ENCODE data around the gene PRKAA1. TPM values are rescaled to one million over a fixed set of nuclear protein-coding genes. Genes with fewer than 3 reads are reported as not detected.

The PRKAA1 gene
- total RNA-seq, 2 donors from 2014 or later, result 77.4 to 118 TPM

DNA sequence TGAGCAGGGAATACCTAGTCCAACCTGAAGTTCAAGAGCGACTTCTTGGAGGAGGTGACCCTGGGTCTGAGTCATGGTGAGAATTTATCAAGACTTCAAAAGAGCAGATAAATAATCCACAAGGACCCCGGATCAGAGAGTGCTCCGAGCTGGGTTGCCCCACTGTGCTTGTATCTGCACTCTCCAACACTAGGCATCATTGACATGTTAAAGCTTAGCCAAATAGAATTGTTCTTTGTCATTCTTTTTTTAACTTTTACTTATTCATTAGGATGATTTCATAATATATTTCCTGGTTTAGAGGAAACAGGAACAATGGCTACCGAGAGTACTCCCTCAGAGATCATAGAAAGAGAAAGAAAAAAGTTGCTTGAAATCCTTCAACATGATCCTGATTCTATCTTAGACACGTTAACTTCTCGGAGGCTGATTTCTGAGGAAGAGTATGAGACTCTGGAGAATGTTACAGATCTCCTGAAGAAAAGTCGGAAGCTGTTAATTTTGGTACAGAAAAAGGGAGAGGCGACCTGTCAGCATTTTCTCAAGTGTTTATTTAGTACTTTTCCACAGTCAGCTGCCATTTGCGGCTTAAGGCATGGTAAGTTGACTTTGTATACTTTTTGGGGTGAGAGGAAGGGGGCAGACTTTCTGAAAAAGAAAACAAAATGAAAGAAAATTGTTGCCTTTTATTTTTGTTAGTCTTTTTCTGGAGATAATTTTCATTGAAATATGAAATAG lies 43.1 kb upstream of the PRKAA1 start, which contains the start of gene CARD6:
CARD6 (plus strand) TSS at position 300 of the 738 bp plus-strand sequence; CDS start at position 316, 16 bp downstream.
- H3K27ac ChIP-seq, result peak within 1 kb of the TSS; percentile 36
- intact Hi-C loops (cut with DNase I), result no loop called here
- TF ChIP-seq CTCF (IDR thresholded peaks at IDR 0.05), result no peak
- no peaks in the 10 kb centered on the region for H3K36me3 ChIP-seq
- peak within 1 kb of the TSS in 1 of 2 donors; percentile 13 for H3K9ac ChIP-seq (ENCODE audit: low read depth in 2 of 2, low read length in 2 of 2)
- H3K27me3 ChIP-seq, result no peaks in the 10 kb centered on the region
- H3K4me1 ChIP-seq, result no peaks in the 10 kb centered on the region
- H3K9me3 ChIP-seq, result no peaks in the 10 kb centered on the region
- DNase-seq, result no peak
- peak within 1 kb of the TSS; percentile 32 for H3K4me3 ChIP-seq

DNA sequence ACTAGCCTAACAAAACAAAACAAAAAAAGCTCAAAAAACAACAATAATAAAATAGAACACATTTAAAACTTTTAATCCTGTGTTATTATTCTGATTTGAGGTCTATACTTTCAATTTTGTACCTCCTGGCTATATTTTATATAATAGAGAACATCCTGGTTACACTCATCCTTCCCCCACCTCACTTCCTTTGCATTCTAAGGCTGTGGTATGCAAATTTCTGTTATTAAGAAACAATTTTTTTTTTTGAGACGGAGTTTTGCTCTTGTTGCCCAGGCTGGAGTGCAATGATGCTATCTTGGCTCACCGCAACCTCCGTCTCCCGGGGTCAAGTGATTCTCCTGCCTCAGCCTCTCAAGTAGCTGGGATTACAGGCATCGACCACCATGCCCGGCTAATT lies 39.9 kb upstream of the PRKAA1 start:
- H3K4me1 ChIP-seq, result no peaks in the 10 kb centered on the region
- TF ChIP-seq CTCF (IDR thresholded peaks at IDR 0.05), result no peak
- no peaks in the 10 kb centered on the region for H3K27me3 ChIP-seq
- H3K4me3 ChIP-seq, result no peak overlapping the region
- intact Hi-C loops (cut with DNase I), result no loop called here
- H3K36me3 ChIP-seq, result no peaks in the 10 kb centered on the region
- no peak for DNase-seq
- no peak overlapping the region for H3K27ac ChIP-seq
- no peak overlapping the region for H3K9ac ChIP-seq (ENCODE audit: low read depth in 2 of 2, low read length in 2 of 2)
- no peaks in the 10 kb centered on the region for H3K9me3 ChIP-seq

DNA sequence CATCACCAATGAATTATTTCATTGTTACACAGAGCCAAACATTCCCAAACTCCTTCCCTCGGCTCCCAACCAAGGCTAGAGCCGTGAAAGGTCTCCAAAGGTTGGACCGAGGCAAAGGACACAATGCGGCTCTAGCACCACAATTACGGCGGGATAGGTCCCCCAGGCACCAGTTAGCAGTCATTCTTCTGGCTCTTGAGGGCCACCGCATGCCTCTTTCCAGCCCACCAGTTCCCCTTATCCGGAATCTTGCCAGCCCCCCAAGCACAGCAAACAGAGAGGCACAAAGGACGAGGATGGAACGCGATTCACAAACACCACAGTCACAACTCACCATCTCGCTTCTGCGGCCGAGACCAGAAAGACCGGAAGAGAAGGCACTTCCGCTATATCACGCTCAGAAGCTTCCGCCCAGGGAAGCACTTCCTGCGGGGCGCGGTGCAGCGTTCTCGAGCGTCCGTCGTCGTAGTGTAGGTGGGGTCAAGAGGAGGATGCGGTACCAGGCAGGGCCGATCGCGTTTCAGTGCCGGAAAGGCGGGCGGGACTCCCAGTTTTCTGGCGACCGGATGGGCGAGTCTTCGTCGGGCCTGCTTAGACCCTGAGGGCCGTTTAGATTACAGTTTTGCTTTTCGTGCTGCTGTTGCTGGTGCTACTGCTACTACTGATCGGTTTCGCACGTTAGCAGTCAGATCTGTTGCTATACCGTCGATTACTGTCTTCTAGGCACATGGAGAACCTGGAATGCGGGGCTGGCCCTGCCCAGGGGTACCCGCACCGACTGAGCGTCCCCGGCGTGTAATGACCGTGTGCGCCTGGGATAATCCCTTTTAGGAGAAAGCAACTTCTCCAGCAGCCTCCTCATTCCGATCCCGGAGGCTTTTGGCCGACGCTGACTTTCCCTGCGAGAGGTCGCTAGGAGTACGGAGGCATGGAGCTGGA lies 36.9 kb upstream of the PRKAA1 start, which contains the start of gene RPL37:
RPL37 (minus strand) TSS at position 374 of the 939 bp plus-strand sequence; CDS start at position 337, 37 bp downstream.
- H3K27me3 ChIP-seq, result no peaks in the 10 kb centered on the region
- intact Hi-C loops (cut with DNase I), result loop anchor here (5.0 kb wide), 1 partner anchor 78 kb away; the partner anchor contains the start of gene TTC33
- peak within 1 kb of the TSS; percentile 70 to 93 for H3K9ac ChIP-seq (ENCODE audit: low read depth in 2 of 2, low read length in 2 of 2)
- H3K36me3 ChIP-seq, result peaks cover 19% of the 10 kb centered on the region
- DNase-seq, result peak; percentile 95
- H3K4me3 ChIP-seq, result peak within 1 kb of the TSS; percentile 68
- H3K27ac ChIP-seq, result peak within 1 kb of the TSS; percentile 83
- no peak for TF ChIP-seq CTCF (IDR thresholded peaks at IDR 0.05)
- no peaks in the 10 kb centered on the region for H3K9me3 ChIP-seq
- H3K4me1 ChIP-seq, result no peaks in the 10 kb centered on the region

GRCh38 chr5:40834391-40834848 lies 36.2 kb upstream of the PRKAA1 start:
- intact Hi-C loops (cut with DNase I), result loop anchor here (5.0 kb wide), 1 partner anchor 77 kb away; the partner anchor contains the start of gene TTC33
- Histone ChIP-seq H3K36me3 (peaks cover 23% of the 10 kb centered on the region), H3K27ac (peak overlapping the region; percentile 83), H3K9ac (ENCODE audit: low read depth in 2 of 2, low read length in 2 of 2) (peak overlapping the region; percentile 70 to 93), H3K9me3 (no peaks in the 10 kb centered on the region), H3K27me3 (no peaks in the 10 kb centered on the region), H3K4me3 (peak overlapping the region; percentile 68), H3K4me1 (no peaks in the 10 kb centered on the region)
- peak; percentile 24 for DNase-seq
- no peak for TF ChIP-seq CTCF (IDR thresholded peaks at IDR 0.05)

DNA sequence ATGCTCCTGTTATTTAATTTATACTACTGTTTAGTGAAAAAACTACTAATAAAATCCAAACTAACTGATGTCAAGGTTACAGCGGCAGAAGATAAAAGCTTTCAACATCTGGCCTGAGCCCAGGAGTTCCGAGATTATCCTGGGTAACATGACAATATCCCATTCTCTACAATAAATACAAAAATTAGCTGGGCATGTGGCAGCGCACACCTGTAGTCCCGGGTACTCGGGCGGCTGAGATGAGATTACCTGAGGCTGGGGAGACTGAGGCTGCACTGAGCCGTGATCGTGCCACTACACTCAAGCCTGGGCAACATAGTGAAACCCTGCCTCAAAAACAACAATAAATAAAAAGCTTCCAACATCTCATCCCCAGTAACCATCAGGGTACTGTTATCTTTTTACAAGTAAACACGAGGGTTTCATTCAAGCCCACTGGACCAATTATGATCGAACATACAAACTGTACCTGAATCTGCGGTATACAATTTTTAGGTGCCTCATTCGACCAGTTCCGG lies 35.6 kb upstream of the PRKAA1 start:
- Histone ChIP-seq H3K9me3 (no peaks in the 10 kb centered on the region), H3K9ac (ENCODE audit: low read depth in 2 of 2, low read length in 2 of 2) (peak overlapping the region; percentile 39 to 93), H3K36me3 (peaks cover 23% of the 10 kb centered on the region), H3K4me1 (no peaks in the 10 kb centered on the region), H3K27me3 (no peaks in the 10 kb centered on the region), H3K27ac (no peak overlapping the region), H3K4me3 (peak overlapping the region; percentile 68)
- TF ChIP-seq CTCF (IDR thresholded peaks at IDR 0.05), result no peak
- intact Hi-C loops (cut with DNase I), result loop anchor here (5.0 kb wide), 1 partner anchor 76 kb away; the partner anchor contains the start of gene TTC33
- DNase-seq, result no peak
